Right lobe of liver (tissue), 6 donors: ENCODE results near the gene NLGN1. TPM values are rescaled to one million over a fixed set of nuclear protein-coding genes. Genes with fewer than 3 reads are reported as not detected.

Experiments
- ATAC-seq, 4 donors: fragments of 200-7000 bp; cut with Tn5 transposase; one replicate each; pipeline ENCODE4 v1.9.1; 2020; ENCODE audit warnings: mild to moderate bottlenecking in 4 of 4, moderate library complexity in 4 of 4
- DNase-seq, 3 donors: peaks; one replicate each; pipeline ENCODE4 v3.0.0-alpha.2; 2020
- H3K27ac ChIP-seq, 3 donors: fragments of 200-600 bp; one replicate each; pipeline ENCODE4 v1.8.0; 2022
- H3K27me3 ChIP-seq, 2 donors: fragments of 200-600 bp; one replicate each; pipeline ENCODE4 v1.8.0; 2022
- H3K36me3 ChIP-seq, 4 donors: fragments of 200-600 bp; sonication (generic) in 1 of 4; one replicate each; pipeline versions ENCODE4 v1.5.1 to v1.8.0; 2017 to 2022; ENCODE audit warnings: control low read depth in 1 of 4
- H3K4me1 ChIP-seq, 4 donors: fragments of 200-600 bp; sonication (generic) in 1 of 4; one replicate each; pipeline versions ENCODE4 v1.5.1 to v1.8.0; 2017 to 2022; ENCODE audit warnings: control low read depth in 1 of 4
- H3K4me3 ChIP-seq, 3 donors: fragments of 200-600 bp; one replicate each; pipeline ENCODE4 v1.8.0; 2022
- H3K9me3 ChIP-seq, 4 donors: fragments of 200-600 bp; sonication (generic) in 1 of 4; one replicate each; pipeline versions ENCODE4 v1.5.1 to v1.8.0; 2017 to 2022; ENCODE audit warnings: control low read depth in 1 of 4
- CTCF ChIP-seq, 4 donors: fragments of 200-600 bp in 3 of 4; fragments of 450-650 bp in 1 of 4; IDR thresholded peaks; one replicate each; pipeline versions ENCODE4 v1.5.1 to v1.8.0; 2016 to 2022; ENCODE audit warnings: antibody characterized with exemption in 4 of 4, mild to moderate bottlenecking in 2 of 4
- POLR2A ChIP-seq: fragments of 450-650 bp; IDR thresholded peaks from one replicate; pipeline ENCODE4 v1.6.1; 2017; ENCODE audit warnings: antibody characterized with exemption, mild to moderate bottlenecking
- WGBS: methylation state at CpG from one replicate; pipeline ENCODE4 v1.1.6; 2018; ENCODE audit warnings: low coverage, low lambda C conversion rate; ENCODE audit not compliant: insufficient coverage; ENCODE audit errors: missing lambda C conversion rate; 5-methylcytosine and 5-hydroxymethylcytosine counted together
- intact Hi-C, 2 donors: fragments of 100-400 bp; cut with DNase I; formaldehyde crosslinking; loops; one replicate each; pipeline versions ENCODE4 v1.11.2 to v1.14.1; 2022
- total RNA-seq, 6 experiments: library from RNA; depleted of rRNA in 2 of 6; stranded (reverse); fragments of >200 nt in 2 of 6; fragmentation: NEBNext Ultra II Directional in 3 of 6; extraction: Animal tissue kit (Norgen Biotek cat#: 25700) in 3 of 6; gene quantifications; one replicate each; pipeline versions ENCODE4 v1.1.0 to v1.2.4, GENCODE V29; 2016 to 2023
- donor health status: DM: no; HTN: yes; CAD: no.
- donor health status: DM: no; HTN: no; CAD: no.
- donor health status: DM: no; HTN: no; CAD: no.
- donor health status: DM: no; HTN: yes; CAD: no.
- donor health status: DM: no; HTN: yes; CAD: no.

NLGN1 gene
- total RNA-seq, 6 experiments from 2014 or later = 0.02 to 0.12 TPM; not detected in 4

GRCh38 chr3:173703771-173704170 is 306.2 kb downstream of the NLGN1 start:
- intact Hi-C loops = no loop called here
- no peaks in the 10 kb centered on the region for H3K4me1 ChIP-seq
- no peak overlapping the region for H3K4me3 ChIP-seq
- TF ChIP-seq POLR2A = no peak
- TF ChIP-seq CTCF (IDR thresholded peaks at IDR 0.05) = no peak
- no peaks in the 10 kb centered on the region for H3K36me3 ChIP-seq
- H3K27ac ChIP-seq = no peak overlapping the region
- WGBS = 37% methylated on average over 3 of the region's 3 CpGs
- H3K9me3 ChIP-seq = no peaks in the 10 kb centered on the region
- no peak for DNase-seq
- no peak for ATAC-seq
- no peaks in the 10 kb centered on the region for H3K27me3 ChIP-seq

GRCh38 chr3:173706630-173707029 is 309.1 kb downstream of the NLGN1 start:
- no peak overlapping the region for H3K27ac ChIP-seq
- ATAC-seq = no peak
- H3K4me3 ChIP-seq = no peak overlapping the region
- 83% methylated on average over 9 of the region's 9 CpGs for WGBS
- H3K27me3 ChIP-seq = no peaks in the 10 kb centered on the region
- H3K36me3 ChIP-seq = no peaks in the 10 kb centered on the region
- no peak for DNase-seq
- TF ChIP-seq CTCF (IDR thresholded peaks at IDR 0.05) (no peak), POLR2A (no peak)
- intact Hi-C loops = no loop called here
- H3K9me3 ChIP-seq = no peaks in the 10 kb centered on the region
- H3K4me1 ChIP-seq = no peaks in the 10 kb centered on the region

DNA sequence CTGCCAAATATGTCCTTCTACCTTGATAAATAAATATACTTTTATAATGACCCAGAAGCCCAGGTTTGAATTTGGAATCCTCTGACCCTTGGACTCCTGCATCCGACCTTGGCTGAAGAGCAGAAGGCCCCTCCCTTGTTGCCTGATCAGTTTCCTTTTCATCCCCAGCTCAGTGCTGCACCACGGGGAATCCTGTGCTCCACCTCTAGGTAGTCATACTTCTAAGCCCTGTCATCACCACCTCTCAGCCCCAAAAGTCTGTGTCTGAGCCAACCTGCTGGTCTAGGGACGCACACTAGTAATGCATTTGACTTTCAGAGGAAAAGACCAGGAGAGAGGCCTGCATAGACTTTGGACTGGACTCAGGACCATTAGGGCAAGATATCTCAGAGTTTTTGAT is 310.6 kb downstream of the NLGN1 start:
- H3K4me1 ChIP-seq = no peaks in the 10 kb centered on the region
- H3K36me3 ChIP-seq = no peaks in the 10 kb centered on the region
- TF ChIP-seq CTCF (IDR thresholded peaks at IDR 0.05) = no peak
- TF ChIP-seq POLR2A = no peak
- no peaks in the 10 kb centered on the region for H3K27me3 ChIP-seq
- H3K4me3 ChIP-seq = no peak overlapping the region
- no peak overlapping the region for H3K27ac ChIP-seq
- 44% methylated on average over 3 of the region's 3 CpGs for WGBS
- ATAC-seq (no peak), DNase-seq (no peak)
- intact Hi-C loops = no loop called here
- no peaks in the 10 kb centered on the region for H3K9me3 ChIP-seq

- Histone ChIP-seq H3K36me3 (no peaks in the 10 kb centered on the region), H3K27me3 (no peaks in the 10 kb centered on the region), H3K4me3 (no peak overlapping the region), H3K4me1 (no peaks in the 10 kb centered on the region), H3K27ac (no peak overlapping the region), H3K9me3 (no peaks in the 10 kb centered on the region)
- TF ChIP-seq CTCF (IDR thresholded peaks at IDR 0.05) (no peak), POLR2A (no peak)
- DNase-seq = no peak
- no peak for ATAC-seq
- 60% methylated on average over 4 of the region's 4 CpGs for WGBS
- intact Hi-C loops = no loop called here
Observed at GRCh38 chr3:173709026-173709425, 311.5 kb downstream of the NLGN1 start.

- peak in 2 of 4 donors; percentile 22 to 33 for ATAC-seq
- H3K27ac ChIP-seq = no peak overlapping the region
- DNase-seq = no peak
Observed at GRCh38 chr3:173711619-173712018, 314.1 kb downstream of the NLGN1 start.

More at GRCh38 chr3:173711619-173712018, 314.1 kb downstream of the NLGN1 start:
- no peaks in the 10 kb centered on the region for H3K36me3 ChIP-seq
- 28% methylated on average over 5 of the region's 5 CpGs for WGBS
- intact Hi-C loops = no loop called here
- no peak overlapping the region for H3K4me3 ChIP-seq
- H3K27me3 ChIP-seq = no peaks in the 10 kb centered on the region
- H3K4me1 ChIP-seq = no peaks in the 10 kb centered on the region
- H3K9me3 ChIP-seq = no peaks in the 10 kb centered on the region
- TF ChIP-seq POLR2A = no peak
- TF ChIP-seq CTCF (IDR thresholded peaks at IDR 0.05) = no peak
